Spleen (tissue), 7 donors: Measurements from ENCODE around the gene POLDIP3.

ENCODE experiments used
- CTCF ChIP-seq, 11 experiments: fragments of 200-600 bp in 7 of 11; fragments of 450-650 bp in 4 of 11; sonication (generic) in 4 of 11; IDR thresholded peaks in 8 of 11; conservative IDR thresholded peaks in 3 of 11; 1 replicate in 7 of 11; 2 replicates in 4 of 11; pipeline versions ENCODE4 v1.4.0 to v1.8.0; 2016 to 2021; ENCODE audit warnings: antibody characterized with exemption in 11 of 11, inconsistent platforms in 4 of 11, mild to moderate bottlenecking in 1 of 11
- POLR2A ChIP-seq, 3 donors: fragments of 450-650 bp; IDR thresholded peaks; one replicate each; pipeline ENCODE4 v1.5.1; 2017; ENCODE audit warnings: antibody characterized with exemption in 3 of 3, mild to moderate bottlenecking in 1 of 3
- POLR2AphosphoS5 ChIP-seq, 3 donors: sonication (generic); formaldehyde crosslinking; IDR thresholded peaks; one replicate each; pipeline ENCODE4 v1.5.1; 2017; ENCODE audit warnings: antibody characterized with exemption in 3 of 3
- donor health status: DM: no; HTN: no; CAD: no; lungs with moderate emphysema.
- donor health status: DM: no; HTN: no; CAD: no.
- donor health status: DM: no; HTN: no; CAD: no.

- no peak for TF ChIP-seq CTCF (IDR thresholded peaks at IDR 0.05 in 8 of 11, conservative IDR thresholded peaks at IDR 0.05 in 3 of 11)
- no peak for TF ChIP-seq POLR2A (IDR thresholded peaks at IDR 0.05)
- no peak for TF ChIP-seq POLR2AphosphoS5 (IDR thresholded peaks at IDR 0.05)
These were observed 12.2 kb downstream of the POLDIP3 start for GRCh38 chr22:42602470-42602869.
